Lower leg skin (tissue), 3 donors: ENCODE measurements around the gene ANKFN1.

Experiments
- POLR2A ChIP-seq, 2 donors: fragments of 450-650 bp; IDR thresholded peaks; one replicate each; pipeline ENCODE4 v1.6.1; 2016 to 2017; ENCODE audit warnings: antibody characterized with exemption in 2 of 2, mild to moderate bottlenecking in 1 of 2, moderate library complexity in 1 of 2
- TF ChIP-seq, protein P1 (sequence below), 3 donors: fragments of 450-650 bp; IDR thresholded peaks; one replicate each; pipeline ENCODE4 v1.5.1; 2016; ENCODE audit warnings: antibody characterized with exemption in 3 of 3, mild to moderate bottlenecking in 3 of 3, moderate library complexity in 2 of 3

GRCh38 chr17:56114469-56114868 lies 38.8 kb upstream of the ANKFN1 start:
- TF ChIP-seq, protein P1, sequence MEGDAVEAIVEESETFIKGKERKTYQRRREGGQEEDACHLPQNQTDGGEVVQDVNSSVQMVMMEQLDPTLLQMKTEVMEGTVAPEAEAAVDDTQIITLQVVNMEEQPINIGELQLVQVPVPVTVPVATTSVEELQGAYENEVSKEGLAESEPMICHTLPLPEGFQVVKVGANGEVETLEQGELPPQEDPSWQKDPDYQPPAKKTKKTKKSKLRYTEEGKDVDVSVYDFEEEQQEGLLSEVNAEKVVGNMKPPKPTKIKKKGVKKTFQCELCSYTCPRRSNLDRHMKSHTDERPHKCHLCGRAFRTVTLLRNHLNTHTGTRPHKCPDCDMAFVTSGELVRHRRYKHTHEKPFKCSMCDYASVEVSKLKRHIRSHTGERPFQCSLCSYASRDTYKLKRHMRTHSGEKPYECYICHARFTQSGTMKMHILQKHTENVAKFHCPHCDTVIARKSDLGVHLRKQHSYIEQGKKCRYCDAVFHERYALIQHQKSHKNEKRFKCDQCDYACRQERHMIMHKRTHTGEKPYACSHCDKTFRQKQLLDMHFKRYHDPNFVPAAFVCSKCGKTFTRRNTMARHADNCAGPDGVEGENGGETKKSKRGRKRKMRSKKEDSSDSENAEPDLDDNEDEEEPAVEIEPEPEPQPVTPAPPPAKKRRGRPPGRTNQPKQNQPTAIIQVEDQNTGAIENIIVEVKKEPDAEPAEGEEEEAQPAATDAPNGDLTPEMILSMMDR (IDR thresholded peaks at IDR 0.05): no peak
- no peak for TF ChIP-seq POLR2A (IDR thresholded peaks at IDR 0.05)
